IMR-90 (cell line): ENCODE measurements around the gene TF. TPM values are rescaled to one million over a fixed set of nuclear protein-coding genes. Genes with fewer than 3 reads are reported as not detected.

Experiments
- ATAC-seq: fragments of 200-7000 bp; cut with Tn5 transposase; 2 replicates; pipeline ENCODE4 v1.9.1; 2020; ENCODE audit warnings: low read depth, mild to moderate bottlenecking, moderate library complexity
- BruUV-seq: library from RNA; stranded (reverse); fragments of 400-500 nt; replicated peaks from 2 replicates; lab custom pipeline; 2021; lab: Mats Ljungman, UMichigan
- CTCF ChIA-PET: fragments of 300-600 bp; formaldehyde crosslinking; extraction: SDS; loops from one replicate; lab custom pipeline; 2021; ENCODE audit warnings: antibody characterized with exemption; lab: Yijun Ruan, JAX
- POLR2A ChIA-PET: fragments of 300-600 bp; sonication (Branson Sonifier 250); formaldehyde crosslinking; loops from one replicate; lab custom pipeline; 2022; ENCODE audit warnings: antibody characterized with exemption; ENCODE audit not compliant: unreplicated experiment; lab: Charles Lee
- DNase-seq: peaks from one replicate; pipeline ENCODE4 v3.0.0; 2013
- H2AFZ ChIP-seq: replicated peaks from 2 replicates; pipeline ENCODE3; 2013; ENCODE audit warnings: low read length, mild to moderate bottlenecking; ENCODE audit not compliant: poor library complexity
- H2AK5ac ChIP-seq: 2 replicates; pipeline ENCODE4 v1.6.1; 2013; ENCODE audit warnings: low read depth, low read length, inconsistent platforms
- H2AK9ac ChIP-seq: replicated peaks from 2 replicates; pipeline ENCODE3; 2013; ENCODE audit warnings: mild to moderate bottlenecking, low read depth, low read length, moderate library complexity; ENCODE audit not compliant: poor library complexity
- H2BK120ac ChIP-seq: 2 replicates; pipeline ENCODE4 v1.6.1; 2013; ENCODE audit warnings: low read depth, low read length, inconsistent platforms
- H2BK15ac ChIP-seq: 3 replicates; pipeline ENCODE4 v1.6.1; 2013; ENCODE audit warnings: low read depth, low read length, inconsistent platforms
- H2BK20ac ChIP-seq: 2 replicates; pipeline ENCODE4 v1.6.1; 2013; ENCODE audit warnings: low read depth, mild to moderate bottlenecking, inconsistent platforms, low read length, moderate library complexity
- H2BK5ac ChIP-seq: 2 replicates; pipeline ENCODE4 v1.6.1; 2013; ENCODE audit warnings: mild to moderate bottlenecking, low read depth, low read length, inconsistent platforms; ENCODE audit not compliant: poor library complexity, severe bottlenecking
- H3K14ac ChIP-seq: replicated peaks from 2 replicates; pipeline ENCODE4 v1.6.1; 2013; ENCODE audit warnings: low read depth, low read length, inconsistent platforms
- H3K18ac ChIP-seq: 2 replicates; pipeline ENCODE4 v1.6.1; 2013; ENCODE audit warnings: low read depth, low read length, control low read depth
- H3K23ac ChIP-seq: 2 replicates; pipeline ENCODE4 v1.6.1; 2013; ENCODE audit warnings: low read depth, low read length, inconsistent platforms
- H3K27ac ChIP-seq: 2 replicates; pipeline ENCODE4 v1.5.1; 2013; ENCODE audit warnings: mild to moderate bottlenecking, control low read depth, low read length; ENCODE audit not compliant: insufficient read depth
- H3K27me3 ChIP-seq: 2 replicates; pipeline ENCODE4 v1.6.1; 2013; ENCODE audit warnings: low read length; ENCODE audit not compliant: control insufficient read depth, insufficient read depth
- H3K36me3 ChIP-seq: 2 replicates; pipeline ENCODE4 v1.6.1; 2013; ENCODE audit warnings: low read length, mixed read lengths; ENCODE audit not compliant: control insufficient read depth, insufficient read depth
- H3K4ac ChIP-seq: 2 replicates; pipeline ENCODE4 v1.6.1; 2013; ENCODE audit warnings: low read depth, low read length, inconsistent platforms
- H3K4me1 ChIP-seq: 2 replicates; pipeline ENCODE4 v1.6.1; 2013; ENCODE audit warnings: low read length, mixed read lengths; ENCODE audit not compliant: control insufficient read depth, insufficient read depth
- H3K4me2 ChIP-seq: 2 replicates; pipeline ENCODE4 v1.6.1; 2013; ENCODE audit warnings: low read depth, mild to moderate bottlenecking, control low read depth, low read length, moderate library complexity
- H3K4me3 ChIP-seq: 2 replicates; pipeline ENCODE4 v1.5.1; 2013; ENCODE audit warnings: low read depth, mild to moderate bottlenecking, control low read depth, low read length, moderate library complexity; ENCODE audit not compliant: insufficient read depth
- H3K56ac ChIP-seq: 2 replicates; pipeline ENCODE4 v1.6.1; 2013; ENCODE audit warnings: low read length, inconsistent platforms; ENCODE audit not compliant: insufficient read depth; ENCODE audit errors: extremely low read depth
- H3K79me1 ChIP-seq, 2 experiments: 2 replicates each; pipeline ENCODE4 v1.6.1; 2013; ENCODE audit warnings: low read length in 2 of 2, inconsistent platforms in 1 of 2, low read depth in 1 of 2
- H3K9ac ChIP-seq: 2 replicates; pipeline ENCODE4 v1.6.1; 2013; ENCODE audit warnings: low read depth, low read length, control low read depth
- H3K9me1 ChIP-seq: 2 replicates; pipeline ENCODE4 v1.6.1; 2013; ENCODE audit warnings: low read length, inconsistent platforms; ENCODE audit not compliant: insufficient read depth
- H3K9me3 ChIP-seq: 2 replicates; pipeline ENCODE4 v1.6.1; 2013; ENCODE audit warnings: low read length; ENCODE audit not compliant: control insufficient read depth, insufficient read depth
- H4K20me1 ChIP-seq: 2 replicates; pipeline ENCODE4 v1.6.1; 2013; ENCODE audit warnings: low read length, inconsistent platforms; ENCODE audit not compliant: insufficient read depth
- H4K5ac ChIP-seq: 2 replicates; pipeline ENCODE4 v1.6.1; 2013; ENCODE audit warnings: mild to moderate bottlenecking, low read depth, low read length, control low read depth
- H4K8ac ChIP-seq, 2 experiments: 2 replicates each; pipeline ENCODE4 v1.6.1; 2013; ENCODE audit warnings: low read depth in 2 of 2, low read length in 2 of 2, control low read depth in 1 of 2, inconsistent platforms in 1 of 2
- H4K91ac ChIP-seq: 2 replicates; pipeline ENCODE4 v1.6.1; 2013; ENCODE audit warnings: low read depth, low read length, inconsistent platforms; ENCODE audit not compliant: insufficient read depth
- BHLHE40 ChIP-seq: fragments of 150-350 bp; IDR thresholded peaks from 2 replicates; pipeline ENCODE4 v1.6.1; 2016; ENCODE audit warnings: mild to moderate bottlenecking, low read depth, low read length
- CEBPB ChIP-seq: IDR thresholded peaks from 2 replicates; pipeline ENCODE4 v1.6.1; 2012; ENCODE audit warnings: low read depth, low read length, improper control_type of control experiment
- CHD1 ChIP-seq: IDR thresholded peaks from 2 replicates; pipeline ENCODE4 v1.6.1; 2012; ENCODE audit warnings: low read depth, low read length, improper control_type of control experiment
- CTCF ChIP-seq: conservative IDR thresholded peaks from 2 replicates; pipeline ENCODE4 v1.5.1; 2012; ENCODE audit warnings: mild to moderate bottlenecking, low read depth, low read length, improper control_type of control experiment
- ELK1 ChIP-seq: fragments of 150-350 bp; IDR thresholded peaks from 2 replicates; pipeline ENCODE4 v1.6.1; 2016; ENCODE audit warnings: low read depth, mild to moderate bottlenecking, low read length, moderate library complexity, borderline replicate concordance
- FOS ChIP-seq: fragments of 150-350 bp; IDR thresholded peaks from 2 replicates; pipeline ENCODE4 v1.6.1; 2016; ENCODE audit warnings: low read depth, low read length
- MAFK ChIP-seq: IDR thresholded peaks from 2 replicates; pipeline ENCODE4 v1.6.1; 2012; ENCODE audit warnings: low read depth, low read length, improper control_type of control experiment
- MAZ ChIP-seq: IDR thresholded peaks from 2 replicates; pipeline ENCODE4 v1.6.1; 2012; ENCODE audit warnings: low read depth, mild to moderate bottlenecking, low read length, improper control_type of control experiment, moderate library complexity, borderline replicate concordance
- NFE2L2 ChIP-seq: fragments of 150-350 bp; IDR thresholded peaks from 2 replicates; pipeline ENCODE4 v1.6.1; 2016; ENCODE audit warnings: low read depth, mild to moderate bottlenecking, low read length
- POLR2A ChIP-seq: IDR thresholded peaks from 2 replicates; pipeline ENCODE4 v1.6.1; 2012; ENCODE audit warnings: mild to moderate bottlenecking, low read depth, low read length
- SMC3 ChIP-seq: fragments of 150-350 bp; IDR thresholded peaks from 2 replicates; pipeline ENCODE4 v1.6.1; 2016; ENCODE audit warnings: low read depth, mild to moderate bottlenecking, antibody characterized with exemption, low read length, moderate library complexity
- USF2 ChIP-seq: fragments of 150-350 bp; IDR thresholded peaks from 2 replicates; pipeline ENCODE4 v1.6.1; 2017; ENCODE audit warnings: mild to moderate bottlenecking, antibody characterized with exemption, low read length, low read depth
- WGBS, 2 experiments: methylation state at CpG; one replicate each; pipeline versions ENCODE4 v1.1.5 to v1.1.7; 2013; ENCODE audit warnings: missing lambda C conversion rate in 2 of 2; ENCODE audit not compliant: insufficient read length in 1 of 2; ENCODE audit errors: extremely low coverage in 2 of 2; 5-methylcytosine and 5-hydroxymethylcytosine counted together
- dilution Hi-C: fragments of 300-500 bp; cut with HindIII; formaldehyde crosslinking; loops from one replicate; pipeline ENCODE4 v1.14.3; 2018; ENCODE audit warnings: low sequenced_read_pairs; ENCODE audit not compliant: unreplicated experiment
- in situ Hi-C: fragments of 300-500 bp; cut with MboI; formaldehyde crosslinking; loops from 3 replicates; pipeline ENCODE4 v1.14.3; 2019; ENCODE audit warnings: low sequenced_read_pairs, inconsistent platforms, mixed read lengths
- intact Hi-C: fragments of 100-400 bp; cut with micrococcal nuclease; formaldehyde crosslinking; loops from 2 replicates; pipeline ENCODE4 v1.10.0; 2022
- polyA plus RNA-seq, 3 experiments: library from polyadenylated mRNA; depleted of rRNA; stranded (reverse); fragments of >200 nt; gene quantifications; 2 replicates each; pipeline ENCODE4 v1.2.3, GENCODE V29; 2012; ENCODE audit warnings: low replicate concordance in 1 of 3
- total RNA-seq: library from RNA; depleted of rRNA; stranded (reverse); fragments of >200 nt; gene quantifications from 2 replicates; pipeline ENCODE4 v1.2.3, GENCODE V29; 2012

TF gene
- total and polyA plus RNA-seq, 2 of the 4 experiments (the other 2 are of a cell fraction), result 0.07 TPM; not detected in 1

- TF ChIP-seq USF2 (no peak), MAFK (no peak)
These were observed 13.6 kb downstream of the TF start (continued) for GRCh38 chr3:133759740-133760305.

GRCh38 chr3:133760916-133761315, 14.7 kb downstream of the TF start:
- no peaks in the 10 kb centered on the region for H3K9me3 ChIP-seq
- H2BK5ac ChIP-seq, result no peak overlapping the region
- H4K5ac ChIP-seq, result no peak overlapping the region
- no peak overlapping the region for H3K14ac ChIP-seq
- no peak overlapping the region for H3K4ac ChIP-seq
- H4K8ac ChIP-seq, result no peak overlapping the region
- H3K56ac ChIP-seq, result no peak overlapping the region
- no peak overlapping the region for H3K18ac ChIP-seq
- no peaks in the 10 kb centered on the region for H3K4me1 ChIP-seq
- DNase-seq (no peak), ATAC-seq (no peak)
- H3K27ac ChIP-seq, result no peak overlapping the region
- no peak overlapping the region for H2AK5ac ChIP-seq
- no peak overlapping the region for H2AK9ac ChIP-seq
- CTCF ChIA-PET, result no interaction called here
- no peak overlapping the region for H2AFZ ChIP-seq
- no peaks in the 10 kb centered on the region for H3K9me1 ChIP-seq
- H4K91ac ChIP-seq, result no peak overlapping the region
- no peak overlapping the region for H3K23ac ChIP-seq
- POLR2A ChIA-PET, result no interaction called here
- in situ Hi-C loops (no loop called here), intact Hi-C loops (no loop called here), dilution Hi-C loops (no loop called here)
- no peak overlapping the region for H3K9ac ChIP-seq
- BruUV-seq, result no TSS peak
- WGBS, 2 experiments, result no CpG with 5 or more reads among the region's 2 CpGs
- no peak overlapping the region for H3K4me3 ChIP-seq
- H3K79me1 ChIP-seq, result no peaks in the 10 kb centered on the region
- H3K36me3 ChIP-seq, result no peaks in the 10 kb centered on the region
- H3K4me2 ChIP-seq, result no peak overlapping the region
- no peak overlapping the region for H2BK15ac ChIP-seq
- H2BK120ac ChIP-seq, result no peak overlapping the region
- H2BK20ac ChIP-seq, result no peak overlapping the region
- no peaks in the 10 kb centered on the region; the same call in 1 of the 2 replicates for H4K20me1 ChIP-seq
- peaks cover 13% of the 10 kb centered on the region for H3K27me3 ChIP-seq
- TF ChIP-seq NFE2L2, result no peak
- no peak for TF ChIP-seq CTCF
- no peak for TF ChIP-seq BHLHE40
- no peak for TF ChIP-seq MAZ
- TF ChIP-seq USF2, result no peak
- no peak for TF ChIP-seq CEBPB
- no peak for TF ChIP-seq SMC3
- no peak for TF ChIP-seq FOS
- TF ChIP-seq POLR2A, result no peak
- no peak for TF ChIP-seq ELK1
- no peak for TF ChIP-seq CHD1
